Cardiac ventricle fibroblast (primary cell): ENCODE data around the gene KLHL34. TPM values are rescaled to one million over a fixed set of nuclear protein-coding genes. Genes with fewer than 3 reads are reported as not detected.

Source experiments
- total RNA-seq: library from RNA; depleted of rRNA; stranded (reverse); fragments of >200 nt; gene quantifications from 2 replicates; pipeline ENCODE4 v1.2.3, GENCODE V29; 2015

Gene KLHL34, protein sequence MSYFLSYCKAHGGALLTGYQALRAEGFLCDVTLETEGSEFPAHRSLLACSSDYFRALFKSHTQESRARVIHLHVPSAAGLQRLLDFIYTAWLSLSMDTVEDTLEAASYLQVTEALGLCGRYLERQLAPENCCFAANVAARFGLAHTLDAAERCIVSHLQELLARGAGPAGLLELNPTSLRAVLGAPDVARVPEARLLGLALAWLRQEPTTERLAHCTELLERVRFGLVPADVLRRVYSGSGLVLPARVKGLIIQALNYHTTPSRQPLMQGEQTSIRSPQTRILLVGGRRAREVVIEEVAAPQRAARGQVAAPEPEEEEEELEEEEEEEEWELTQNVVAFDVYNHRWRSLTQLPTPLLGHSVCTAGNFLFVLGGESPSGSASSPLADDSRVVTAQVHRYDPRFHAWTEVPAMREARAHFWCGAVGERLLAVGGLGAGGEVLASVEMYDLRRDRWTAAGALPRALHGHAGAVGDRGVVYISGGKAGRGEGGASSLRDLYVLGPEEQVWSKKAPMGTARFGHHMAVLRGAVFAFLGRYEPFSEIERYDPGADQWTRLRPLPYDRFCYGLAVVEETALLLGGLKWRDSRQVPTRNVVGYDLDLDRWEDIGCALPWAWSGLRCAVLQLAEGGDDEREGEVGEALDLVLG
- total RNA-seq: not detected in 2 replicates

DNA sequence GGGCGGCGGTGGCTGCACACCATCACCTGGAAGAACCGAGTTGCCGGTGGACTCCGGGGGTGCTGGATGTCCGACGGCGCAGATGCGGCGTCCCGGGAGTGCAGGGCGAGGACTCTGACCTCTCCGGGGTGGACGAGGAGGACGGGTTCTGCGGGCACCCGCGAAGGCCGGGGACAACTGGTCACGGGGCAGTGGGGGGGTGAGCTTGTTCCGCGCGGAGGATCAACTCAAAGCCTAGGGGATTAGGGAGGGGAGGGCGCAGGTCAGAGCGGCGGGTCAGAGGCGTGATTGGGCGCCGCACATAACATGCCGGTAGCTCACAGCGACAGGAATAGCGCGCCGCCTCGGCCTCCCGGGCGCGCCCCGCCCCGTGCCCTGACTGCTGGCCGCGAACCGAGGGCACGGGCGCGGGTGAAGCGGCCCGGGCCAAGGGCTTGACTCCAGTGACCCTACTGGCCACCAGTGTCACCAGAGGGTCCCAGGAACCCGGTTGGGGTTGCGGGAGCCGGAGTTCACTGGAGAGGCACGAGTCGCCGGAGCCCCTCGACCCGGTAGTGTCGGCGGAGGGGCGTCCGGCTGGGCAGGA, at the start of gene KLHL34:
Gene KLHL34 (minus strand): TSS at position 179 of the 586 bp plus-strand sequence. CDS start 542 bp downstream, outside the sequence.

Other genes starting within 250 kb of the KLHL34 start
- not detected in 2 replicates for gene SMPX, start 99.8 kb upstream of the KLHL34 start, total RNA-seq
- gene MBTPS2, start 181.3 kb upstream of the KLHL34 start, total RNA-seq: 12.1 and 13.5 TPM in 2 replicates
- 0.56 and 2.3 TPM in 2 replicates for gene YY2, start 197.7 kb upstream of the KLHL34 start, total RNA-seq